Activated naive CD4-positive, alpha-beta T cell treated with Interleukin-2 at 50 U/mL for 16 hours (primary cell): ENCODE results near the gene PCDHB3.
"Not testable (repeated sequence)": the region's sequence is repeated elsewhere in the genome, so short reads cannot be mapped to it uniquely, and the experiment has no call there.

Source experiments
- DNase-seq: peaks from one replicate; pipeline ENCODE4 v3.0.0-alpha.2; 2020

Gene PCDHB3

DNA sequence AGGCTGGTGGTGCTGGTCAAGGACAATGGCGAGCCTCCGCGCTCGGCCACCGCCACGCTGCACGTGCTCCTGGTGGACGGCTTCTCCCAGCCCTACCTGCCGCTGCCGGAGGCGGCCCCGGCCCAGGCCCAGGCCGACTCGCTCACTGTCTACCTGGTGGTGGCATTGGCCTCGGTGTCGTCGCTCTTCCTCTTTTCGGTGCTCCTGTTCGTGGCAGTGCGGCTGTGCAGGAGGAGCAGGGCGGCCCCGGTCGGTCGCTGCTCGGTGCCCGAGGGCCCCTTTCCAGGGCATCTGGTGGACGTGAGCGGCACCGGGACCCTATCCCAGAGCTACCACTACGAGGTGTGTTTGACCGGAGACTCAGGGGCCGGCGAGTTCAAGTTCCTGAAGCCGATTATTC, 37.1 kb downstream of the PCDHB3 start:
- not testable (repeated sequence) for DNase-seq

DNA sequence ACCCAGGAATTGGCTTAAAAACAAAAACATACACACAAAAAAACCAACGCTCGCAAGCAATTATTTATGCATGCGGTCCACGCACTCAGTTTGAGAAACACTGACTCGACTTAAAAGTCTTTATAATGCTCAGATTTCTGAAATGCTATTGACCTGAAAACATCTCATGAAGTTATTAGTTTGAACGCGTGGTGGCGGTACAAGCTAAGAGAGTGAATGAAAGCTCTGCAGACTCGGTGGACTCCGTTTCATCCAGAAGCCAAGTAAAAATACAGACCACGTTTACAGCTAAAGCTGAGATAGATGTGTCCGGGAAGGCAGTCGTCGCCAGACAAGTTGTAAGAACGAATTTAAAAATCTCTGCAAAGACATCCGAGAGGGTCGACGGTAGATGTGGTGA, 49.5 kb downstream of the PCDHB3 start, which contains the start of gene PCDHB6:
PCDHB6 (plus strand) TSS at position 246 of the 400 bp plus-strand sequence. CDS start 201 bp downstream, outside the sequence.
- DNase-seq = no peak

DNA sequence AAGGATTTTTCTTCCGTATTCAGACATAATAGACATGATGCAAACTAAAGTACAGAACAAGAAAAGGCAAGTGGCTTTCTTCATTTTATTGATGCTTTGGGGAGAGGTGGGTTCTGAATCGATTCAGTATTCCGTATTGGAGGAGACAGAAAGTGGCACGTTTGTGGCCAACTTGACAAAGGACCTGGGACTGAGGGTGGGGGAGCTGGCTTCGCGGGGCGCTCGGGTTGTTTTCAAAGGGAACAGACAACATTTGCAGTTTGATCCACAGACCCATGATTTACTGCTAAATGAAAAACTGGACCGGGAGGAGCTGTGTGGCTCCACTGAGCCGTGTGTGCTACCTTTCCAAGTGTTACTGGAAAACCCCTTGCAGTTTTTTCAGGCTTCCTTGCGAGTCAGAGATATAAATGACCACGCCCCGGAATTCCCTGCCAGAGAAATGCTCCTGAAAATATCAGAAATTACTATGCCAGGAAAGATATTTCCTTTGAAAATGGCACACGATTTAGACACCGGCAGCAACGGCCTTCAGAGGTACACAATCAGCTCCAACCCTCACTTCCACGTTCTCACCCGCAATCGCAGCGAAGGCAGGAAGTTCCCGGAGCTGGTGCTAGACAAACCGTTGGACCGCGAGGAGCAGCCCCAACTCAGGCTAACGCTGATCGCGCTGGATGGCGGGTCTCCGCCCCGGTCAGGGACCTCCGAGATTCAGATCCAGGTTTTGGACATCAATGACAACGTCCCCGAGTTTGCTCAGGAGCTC, 50.1 kb downstream of the PCDHB3 start:
- DNase-seq = no peak

DNA sequence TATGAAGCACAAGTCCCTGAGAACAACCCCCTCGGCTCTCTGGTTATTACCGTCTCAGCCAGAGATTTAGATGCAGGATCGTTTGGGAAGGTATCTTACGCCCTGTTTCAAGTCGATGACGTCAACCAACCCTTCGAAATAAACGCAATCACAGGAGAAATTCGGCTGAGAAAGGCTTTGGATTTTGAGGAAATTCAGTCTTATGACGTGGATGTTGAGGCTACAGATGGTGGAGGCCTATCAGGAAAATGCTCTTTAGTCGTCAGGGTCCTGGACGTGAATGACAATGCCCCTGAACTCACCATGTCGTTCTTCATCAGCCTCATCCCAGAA, 50.7 kb downstream of the PCDHB3 start:
- DNase-seq = no peak

DNA sequence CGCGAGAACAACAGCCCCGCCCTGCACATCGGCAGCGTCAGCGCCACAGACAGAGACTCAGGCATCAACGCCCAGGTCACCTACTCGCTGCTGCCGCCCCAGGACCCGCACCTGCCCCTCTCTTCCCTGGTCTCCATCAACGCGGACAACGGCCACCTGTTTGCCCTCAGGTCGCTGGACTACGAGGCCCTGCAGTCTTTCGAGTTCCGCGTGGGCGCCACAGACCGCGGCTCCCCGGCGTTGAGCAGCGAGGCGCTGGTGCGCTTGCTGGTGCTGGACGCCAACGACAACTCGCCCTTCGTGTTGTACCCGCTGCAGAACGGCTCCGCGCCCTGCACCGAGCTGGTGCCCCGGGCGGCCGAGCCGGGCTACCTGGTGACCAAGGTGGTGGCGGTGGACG, 51.4 kb downstream of the PCDHB3 start:
- not testable (repeated sequence) for DNase-seq

DNA sequence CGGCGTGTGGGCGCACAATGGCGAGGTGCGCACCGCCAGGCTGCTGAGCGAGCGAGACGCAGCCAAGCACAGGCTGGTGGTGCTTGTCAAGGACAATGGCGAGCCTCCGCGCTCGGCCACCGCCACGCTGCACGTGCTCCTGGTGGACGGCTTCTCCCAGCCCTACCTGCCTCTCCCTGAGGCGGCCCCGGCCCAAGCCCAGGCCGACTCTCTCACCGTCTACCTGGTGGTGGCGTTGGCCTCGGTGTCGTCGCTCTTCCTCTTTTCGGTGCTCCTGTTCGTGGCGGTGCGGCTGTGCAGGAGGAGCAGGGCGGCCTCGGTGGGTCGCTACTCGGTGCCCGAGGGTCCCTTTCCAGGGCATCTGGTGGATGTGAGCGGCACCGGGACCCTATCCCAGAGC, 51.8 kb downstream of the PCDHB3 start:
- DNase-seq = not testable (repeated sequence)
